B cell (primary cell): ENCODE data around the gene JAK1. TPM values are rescaled to one million over a fixed set of nuclear protein-coding genes. Genes with fewer than 3 reads are reported as not detected.

Experiments
- ATAC-seq: fragments of 200-7000 bp; cut with Tn5 transposase; one replicate; pipeline ENCODE4 v1.10.0; 2021; ENCODE audit warnings: low read depth, mild to moderate bottlenecking, moderate number of reproducible peaks, moderate library complexity
- CTCF ChIA-PET: fragments of 350-600 bp; sonication (Branson Sonifier 250); formaldehyde crosslinking; loops from one replicate; lab custom pipeline; 2021; ENCODE audit warnings: antibody characterized with exemption, inconsistent platforms; lab: Charles Lee
- POLR2A ChIA-PET: fragments of 350-600 bp; sonication (Branson Sonifier 250); formaldehyde crosslinking; loops from one replicate; lab custom pipeline; 2021; ENCODE audit warnings: antibody characterized with exemption; lab: Charles Lee
- DNase-seq: peaks from one replicate; pipeline ENCODE4 v3.0.0; 2013
- H2AFZ ChIP-seq: 2 replicates; pipeline ENCODE4 v1.6.1; 2012; ENCODE audit warnings: mild to moderate bottlenecking, low read depth, low read length; ENCODE audit not compliant: insufficient read depth, poor library complexity, severe bottlenecking
- H3K27ac ChIP-seq, 2 donors: 1 replicate in 1 of 2; 2 replicates in 1 of 2; pipeline ENCODE4 v1.5.1; 2012 to 2013; ENCODE audit warnings: low read length in 2 of 2, mild to moderate bottlenecking in 2 of 2, moderate library complexity in 1 of 2
- H3K27me3 ChIP-seq, 4 experiments: fragments of 200-600 bp in 1 of 4; sonication (generic) in 1 of 4; replicated peaks in 1 of 4; 1 replicate in 2 of 4; 2 replicates in 2 of 4; pipeline versions ENCODE4 v1.6.1 to v1.7.0; 2013 to 2016; ENCODE audit warnings: low read length in 3 of 4, mild to moderate bottlenecking in 2 of 4, mixed read lengths in 1 of 4, moderate library complexity in 1 of 4; ENCODE audit not compliant: insufficient read depth in 4 of 4, control insufficient read depth in 3 of 4; ENCODE audit errors: control extremely low read depth in 1 of 4
- H3K36me3 ChIP-seq, 2 experiments: replicated peaks in 1 of 2; 1 replicate in 1 of 2; 2 replicates in 1 of 2; pipeline versions ENCODE4 v1.6.1 to v1.7.1; 2013; ENCODE audit warnings: low read length in 1 of 2; ENCODE audit not compliant: insufficient read depth in 2 of 2, control insufficient read depth in 1 of 2; ENCODE audit errors: control extremely low read depth in 1 of 2, extremely low read depth in 1 of 2
- H3K4me1 ChIP-seq, 2 donors: fragments of 200-600 bp in 1 of 2; sonication (generic) in 1 of 2; 1 replicate in 1 of 2; 2 replicates in 1 of 2; pipeline versions ENCODE4 v1.5.1 to v1.6.1; 2013 to 2017; ENCODE audit warnings: low read length in 2 of 2; ENCODE audit not compliant: control insufficient read depth in 2 of 2, insufficient read depth in 2 of 2
- H3K4me2 ChIP-seq: replicated peaks from 2 replicates; pipeline ENCODE3; 2012; ENCODE audit warnings: mild to moderate bottlenecking, low read depth, low read length; ENCODE audit not compliant: poor library complexity, severe bottlenecking
- H3K4me3 ChIP-seq, 5 experiments: fragments of 200-600 bp in 1 of 5; sonication (generic) in 1 of 5; 1 replicate in 3 of 5; 2 replicates in 2 of 5; pipeline versions ENCODE4 v1.5.1 to v1.7.0; 2011 to 2016; ENCODE audit warnings: low read length in 4 of 5, mild to moderate bottlenecking in 4 of 5, low read depth in 2 of 5, control low read depth in 1 of 5, moderate library complexity in 1 of 5; ENCODE audit not compliant: insufficient read depth in 1 of 5; ENCODE audit errors: control extremely low read depth in 1 of 5, extremely low read depth in 1 of 5
- H3K79me2 ChIP-seq: fragments of 200-600 bp; sonication (generic); one replicate; pipeline ENCODE4 v1.6.0; 2016; ENCODE audit warnings: low read length; ENCODE audit not compliant: control insufficient read depth, insufficient read depth
- H3K9ac ChIP-seq: fragments of 200-600 bp; sonication (generic); 2 replicates; pipeline ENCODE4 v1.6.1; 2017; ENCODE audit warnings: mild to moderate bottlenecking, low read length, moderate library complexity
- H3K9me3 ChIP-seq, 3 donors: one replicate each; pipeline versions ENCODE4 v1.6.1 to v1.7.1; 2013; ENCODE audit warnings: low read length in 2 of 3; ENCODE audit not compliant: control insufficient read depth in 2 of 3, insufficient read depth in 1 of 3; ENCODE audit errors: control extremely low read depth in 1 of 3
- H4K20me1 ChIP-seq: 2 replicates; pipeline ENCODE4 v1.6.0; 2012; ENCODE audit warnings: mild to moderate bottlenecking, low read length; ENCODE audit not compliant: insufficient read depth, control insufficient read depth, poor library complexity, severe bottlenecking
- H3K27ac Mint-ChIP-seq: one replicate; pipeline ENCODE4 v1.8.0; 2021; ENCODE audit warnings: mixed read lengths
- H3K27me3 Mint-ChIP-seq: one replicate; pipeline ENCODE4 v1.8.0; 2021; ENCODE audit warnings: mixed read lengths
- H3K4me1 Mint-ChIP-seq: one replicate; pipeline ENCODE4 v1.8.0; 2021; ENCODE audit warnings: mixed read lengths
- H3K4me3 Mint-ChIP-seq: one replicate; pipeline ENCODE4 v1.8.0; 2021; ENCODE audit warnings: mixed read lengths
- H3K9me3 Mint-ChIP-seq: one replicate; pipeline ENCODE4 v1.8.0; 2022; ENCODE audit warnings: mixed read lengths; ENCODE audit not compliant: insufficient read depth
- EZH2 ChIP-seq: IDR thresholded peaks from 2 replicates; pipeline ENCODE4 v1.6.1; 2012; ENCODE audit warnings: borderline replicate concordance, low read depth, mild to moderate bottlenecking, moderate library complexity, low read length; ENCODE audit not compliant: insufficient read depth, poor library complexity, severe bottlenecking
- WGBS: methylation state at CpG from one replicate; pipeline ENCODE4 v1.1.5; 2013; ENCODE audit warnings: missing lambda C conversion rate; ENCODE audit not compliant: insufficient coverage; 5-methylcytosine and 5-hydroxymethylcytosine counted together
- intact Hi-C: fragments of 100-400 bp; cut with micrococcal nuclease; formaldehyde crosslinking; loops from one replicate; pipeline ENCODE4 v1.10.0; 2022
- polyA plus RNA-seq: library from polyadenylated mRNA; depleted of rRNA; stranded (reverse); fragments of >200 nt; gene quantifications from 2 replicates; pipeline ENCODE4 v1.2.3, GENCODE V29; 2012
- total RNA-seq, 2 donors: library from RNA; stranded (reverse); fragments of 120-200 nt in 1 of 2; gene quantifications; 1 replicate in 1 of 2; 2 replicates in 1 of 2; pipeline versions ENCODE4 v1.2.3 to v1.2.4, GENCODE V29; 2013 to 2022
- TF ChIP-seq, protein P1 (sequence below): fragments of 200-600 bp; IDR thresholded peaks from one replicate; pipeline ENCODE4 v1.8.0; 2022; ENCODE audit warnings: antibody characterized with exemption, mild to moderate bottlenecking

Gene JAK1
- total and polyA plus RNA-seq, 2 donors (not counting 1 experiment from before 2014, with no cell fraction given): 99.0 to 244 TPM

GRCh38 chr1:64842224-64842623 lies 124.1 kb downstream of the JAK1 start:
- no peaks in the 10 kb centered on the region for H3K27me3 Mint-ChIP-seq
- POLR2A ChIA-PET: no interaction called here
- Histone ChIP-seq H3K9me3 (no peaks in the 10 kb centered on the region), H4K20me1 (peaks cover 16% of the 10 kb centered on the region), H2AFZ (no peak overlapping the region), H3K4me3 (no peak overlapping the region), H3K9ac (no peak overlapping the region), H3K4me1 (peaks cover 15 to 17% of the 10 kb centered on the region in 2 donors), H3K79me2 (peaks cover 11% of the 10 kb centered on the region), H3K27ac (peak overlapping the region in 1 of 2 donors; percentile 65), H3K36me3 (peaks cover 10 to 89% of the 10 kb centered on the region in 2 experiments), H3K27me3 (no peaks in the 10 kb centered on the region), H3K4me2 (peak overlapping the region; percentile 32)
- H3K9me3 Mint-ChIP-seq: no peaks in the 10 kb centered on the region
- H3K4me1 Mint-ChIP-seq: peaks cover 20% of the 10 kb centered on the region
- ATAC-seq (no peak), DNase-seq (no peak)
- intact Hi-C loops: no loop called here
- 0% methylated on average over 1 of the region's 2 CpGs for WGBS
- H3K4me3 Mint-ChIP-seq: no peak overlapping the region
- TF ChIP-seq, protein P1, sequence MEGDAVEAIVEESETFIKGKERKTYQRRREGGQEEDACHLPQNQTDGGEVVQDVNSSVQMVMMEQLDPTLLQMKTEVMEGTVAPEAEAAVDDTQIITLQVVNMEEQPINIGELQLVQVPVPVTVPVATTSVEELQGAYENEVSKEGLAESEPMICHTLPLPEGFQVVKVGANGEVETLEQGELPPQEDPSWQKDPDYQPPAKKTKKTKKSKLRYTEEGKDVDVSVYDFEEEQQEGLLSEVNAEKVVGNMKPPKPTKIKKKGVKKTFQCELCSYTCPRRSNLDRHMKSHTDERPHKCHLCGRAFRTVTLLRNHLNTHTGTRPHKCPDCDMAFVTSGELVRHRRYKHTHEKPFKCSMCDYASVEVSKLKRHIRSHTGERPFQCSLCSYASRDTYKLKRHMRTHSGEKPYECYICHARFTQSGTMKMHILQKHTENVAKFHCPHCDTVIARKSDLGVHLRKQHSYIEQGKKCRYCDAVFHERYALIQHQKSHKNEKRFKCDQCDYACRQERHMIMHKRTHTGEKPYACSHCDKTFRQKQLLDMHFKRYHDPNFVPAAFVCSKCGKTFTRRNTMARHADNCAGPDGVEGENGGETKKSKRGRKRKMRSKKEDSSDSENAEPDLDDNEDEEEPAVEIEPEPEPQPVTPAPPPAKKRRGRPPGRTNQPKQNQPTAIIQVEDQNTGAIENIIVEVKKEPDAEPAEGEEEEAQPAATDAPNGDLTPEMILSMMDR: no peak
- TF ChIP-seq EZH2: no peak
- CTCF ChIA-PET: no interaction called here
- H3K27ac Mint-ChIP-seq: no peak overlapping the region

GRCh38 chr1:64841330-64842065 lies 124.9 kb downstream of the JAK1 start:
- Histone ChIP-seq H3K4me2 (peak overlapping the region; percentile 32), H4K20me1 (peaks cover 16% of the 10 kb centered on the region), H3K27me3 (no peaks in the 10 kb centered on the region), H3K9me3 (no peaks in the 10 kb centered on the region), H3K9ac (no peak overlapping the region), H3K4me1 (peaks cover 15 to 17% of the 10 kb centered on the region in 2 donors), H3K36me3 (peaks cover 10 to 90% of the 10 kb centered on the region in 2 experiments), H3K4me3 (no peak overlapping the region), H2AFZ (no peak overlapping the region), H3K79me2 (peaks cover 11% of the 10 kb centered on the region), H3K27ac (peak overlapping the region in 1 of 2 donors; percentile 65)
- peak overlapping the region; percentile 51 for H3K27ac Mint-ChIP-seq
- CTCF ChIA-PET: interaction anchor here (0.8 to 2.5 kb wide), 4 partner anchors 16 to 234 kb away, joined by 3 to 14 read pairs (median 6); no protein-coding TSS in a partner anchor
- 100% methylated on average over 4 of the region's 6 CpGs for WGBS
- H3K27me3 Mint-ChIP-seq: no peaks in the 10 kb centered on the region
- POLR2A ChIA-PET: no interaction called here
- intact Hi-C loops: no loop called here
- peaks cover 20% of the 10 kb centered on the region for H3K4me1 Mint-ChIP-seq
- ATAC-seq: no peak
- TF ChIP-seq, protein P1: no peak
- TF ChIP-seq EZH2: no peak
- H3K9me3 Mint-ChIP-seq: no peaks in the 10 kb centered on the region
- no peak for DNase-seq
- no peak overlapping the region for H3K4me3 Mint-ChIP-seq
